GM21786 (cell line): Measurements from ENCODE around the gene CACUL1.
"Not testable (repeated sequence)": the region's sequence is repeated elsewhere in the genome, so short reads cannot be mapped to it uniquely, and the experiment has no call there.

Experiments
- ATAC-seq: cut with Tn5 transposase; IDR thresholded peaks from one replicate; pipeline ENCODE4 v1.9.1; 2021; ENCODE audit not compliant: unreplicated experiment

Gene CACUL1

GRCh38 chr10:118658168-118658567 lies 96.6 kb downstream of the CACUL1 start:
- not testable (repeated sequence) for ATAC-seq

DNA sequence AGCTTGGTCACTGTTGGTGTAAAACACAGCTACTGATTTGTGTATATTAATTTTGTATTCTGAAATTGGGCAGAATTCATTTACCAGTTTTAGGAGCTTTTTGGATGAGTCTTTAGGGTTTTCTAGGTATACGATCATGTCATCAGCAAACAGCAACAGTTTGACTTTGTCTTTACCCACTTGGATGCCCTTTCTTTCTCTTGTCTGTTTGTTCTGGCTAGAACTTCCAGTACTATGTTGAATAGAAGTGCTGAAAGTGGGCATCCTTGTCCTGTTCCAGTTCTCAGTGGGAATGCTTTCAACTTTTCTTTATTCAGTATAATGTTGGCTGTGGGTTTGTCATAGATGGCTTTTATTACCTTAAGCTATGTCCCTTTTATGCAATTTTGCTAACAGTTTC lies 109.5 kb downstream of the CACUL1 start:
- not testable (repeated sequence) for ATAC-seq

DNA sequence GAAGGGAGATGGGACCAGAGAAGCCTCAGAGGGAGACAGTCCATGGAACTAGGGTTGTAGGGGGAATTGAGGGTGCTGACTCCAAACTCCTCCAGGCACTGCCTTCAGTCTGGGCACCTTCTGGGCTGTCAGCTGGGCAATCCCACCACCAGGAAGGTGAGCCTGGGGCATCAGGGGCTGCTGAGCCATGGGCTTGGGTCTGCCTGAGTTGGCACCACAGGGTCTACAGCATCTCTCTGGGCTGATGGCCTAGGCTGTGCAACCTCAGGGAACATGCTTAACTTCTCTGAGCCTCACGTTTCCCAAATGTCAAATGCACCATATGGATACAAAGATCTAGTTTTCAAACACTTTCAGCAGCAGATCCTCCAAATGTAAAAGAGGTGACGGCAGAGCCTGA lies 112.5 kb downstream of the CACUL1 start:
- ATAC-seq, result no peak

DNA sequence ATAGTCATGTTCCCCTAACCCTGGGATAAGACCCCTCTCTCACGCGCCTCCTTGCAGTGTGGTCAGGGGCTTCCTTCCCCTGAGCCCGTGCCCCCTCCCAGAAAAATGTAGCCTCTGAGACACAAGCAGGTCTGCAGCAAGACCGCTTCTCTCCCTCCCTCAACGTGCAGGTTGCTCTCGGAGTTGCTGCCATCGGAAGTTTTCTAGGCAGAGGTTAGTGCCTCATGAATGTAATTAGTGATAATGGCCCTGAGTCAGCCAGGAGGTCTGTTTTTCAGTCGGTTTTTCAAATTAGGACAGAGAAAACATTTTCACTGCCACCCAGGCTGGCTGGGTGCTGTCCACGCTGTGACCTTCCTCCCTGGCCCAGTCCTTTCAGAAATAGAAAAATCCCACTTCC lies 116.1 kb downstream of the CACUL1 start:
- no peak for ATAC-seq

GRCh38 chr10:118635674-118636402 lies 118.9 kb downstream of the CACUL1 start:
- no peak for ATAC-seq

- no peak for ATAC-seq
These were observed 121.0 kb downstream of the CACUL1 start for GRCh38 chr10:118633786-118634185.

DNA sequence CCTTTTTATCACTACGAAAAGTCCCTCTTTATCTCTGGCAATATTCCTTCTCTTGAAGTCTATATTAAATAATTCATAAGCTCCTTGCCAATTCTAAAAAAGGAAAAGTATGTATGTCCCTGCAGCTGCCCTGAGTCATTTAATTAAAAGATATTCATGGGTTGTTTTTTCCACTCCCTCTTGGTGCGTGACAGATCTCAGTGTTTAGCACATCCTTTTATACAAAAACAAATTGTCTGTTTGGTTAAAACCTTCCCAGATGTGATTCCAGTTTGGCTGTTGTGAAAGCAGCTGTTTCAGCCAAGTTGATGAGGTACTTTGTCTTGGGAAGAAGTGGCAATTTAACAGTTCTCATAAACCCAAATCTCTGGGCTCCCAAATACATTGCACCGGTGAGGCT lies 125.6 kb downstream of the CACUL1 start:
- no peak for ATAC-seq

GRCh38 chr10:118628397-118628796 lies 126.4 kb downstream of the CACUL1 start:
- no peak for ATAC-seq

- no peak for ATAC-seq
These were observed 127.8 kb downstream of the CACUL1 start for GRCh38 chr10:118626953-118627352.
